ENCODE measurements around the gene UNC5A.

Gene UNC5A

GRCh38 chr5:176844281-176844680 is 33.9 kb downstream of the UNC5A start:
- no peak overlapping the region for H3K9ac ChIP-seq (ENCODE audit: low read length in 5 of 5)
- H3K27ac ChIP-seq (ENCODE audit: low read depth, low read length): no peak overlapping the region
- H3K4me1 ChIP-seq (ENCODE audit: control insufficient read depth in 5 of 5, insufficient read depth in 5 of 5, low read length in 5 of 5): no peaks in the 10 kb centered on the region
- no peak overlapping the region for H3K4me3 ChIP-seq (ENCODE audit: low read depth in 1 of 5, low read length in 5 of 5)
- H3K9me3 ChIP-seq (ENCODE audit: control insufficient read depth in 5 of 5, low read length in 5 of 5): peaks cover 0 to 2% (median 0%) of the 10 kb centered on the region in 5 donors
- peaks cover 33 to 62% (median 51%) of the 10 kb centered on the region in 5 donors for H3K27me3 ChIP-seq (ENCODE audit: control insufficient read depth in 5 of 5, insufficient read depth in 4 of 5, low read length in 5 of 5)
- no peaks in the 10 kb centered on the region for H3K36me3 ChIP-seq (ENCODE audit: control insufficient read depth in 5 of 5, insufficient read depth in 5 of 5, low read length in 5 of 5)

- no peaks in the 10 kb centered on the region for H3K4me1 ChIP-seq (ENCODE audit: control insufficient read depth in 5 of 5, insufficient read depth in 5 of 5, low read length in 5 of 5)
- H3K27ac ChIP-seq (ENCODE audit: low read depth, low read length): no peak overlapping the region
- no peaks in the 10 kb centered on the region for H3K36me3 ChIP-seq (ENCODE audit: control insufficient read depth in 5 of 5, insufficient read depth in 5 of 5, low read length in 5 of 5)
- no peak overlapping the region for H3K9ac ChIP-seq (ENCODE audit: low read length in 5 of 5)
- peaks cover 35 to 62% (median 54%) of the 10 kb centered on the region in 5 donors for H3K27me3 ChIP-seq (ENCODE audit: control insufficient read depth in 5 of 5, insufficient read depth in 4 of 5, low read length in 5 of 5)
- peaks cover 0 to 2% (median 0%) of the 10 kb centered on the region in 5 donors for H3K9me3 ChIP-seq (ENCODE audit: control insufficient read depth in 5 of 5, low read length in 5 of 5)
- H3K4me3 ChIP-seq (ENCODE audit: low read depth in 1 of 5, low read length in 5 of 5): no peak overlapping the region
These were observed 34.5 kb downstream of the UNC5A start for GRCh38 chr5:176844706-176845391.

GRCh38 chr5:176845392-176845713 is 35.0 kb downstream of the UNC5A start:
- no peak overlapping the region for H3K4me3 ChIP-seq (ENCODE audit: low read depth in 1 of 5, low read length in 5 of 5)
- no peak overlapping the region for H3K9ac ChIP-seq (ENCODE audit: low read length in 5 of 5)
- H3K4me1 ChIP-seq (ENCODE audit: control insufficient read depth in 5 of 5, insufficient read depth in 5 of 5, low read length in 5 of 5): no peaks in the 10 kb centered on the region
- no peak overlapping the region for H3K27ac ChIP-seq (ENCODE audit: low read depth, low read length)
- H3K27me3 ChIP-seq (ENCODE audit: control insufficient read depth in 5 of 5, insufficient read depth in 4 of 5, low read length in 5 of 5): peaks cover 39 to 62% (median 57%) of the 10 kb centered on the region in 5 donors
- peaks cover 0 to 2% (median 0%) of the 10 kb centered on the region in 5 donors for H3K9me3 ChIP-seq (ENCODE audit: control insufficient read depth in 5 of 5, low read length in 5 of 5)
- H3K36me3 ChIP-seq (ENCODE audit: control insufficient read depth in 5 of 5, insufficient read depth in 5 of 5, low read length in 5 of 5): no peaks in the 10 kb centered on the region

GRCh38 chr5:176846335-176847140 is 36.2 kb downstream of the UNC5A start:
- H3K36me3 ChIP-seq (ENCODE audit: control insufficient read depth in 5 of 5, insufficient read depth in 5 of 5, low read length in 5 of 5): no peaks in the 10 kb centered on the region
- peaks cover 43 to 60% (median 57%) of the 10 kb centered on the region in 5 donors for H3K27me3 ChIP-seq (ENCODE audit: control insufficient read depth in 5 of 5, insufficient read depth in 4 of 5, low read length in 5 of 5)
- H3K27ac ChIP-seq (ENCODE audit: low read depth, low read length): no peak overlapping the region
- no peak overlapping the region for H3K4me3 ChIP-seq (ENCODE audit: low read depth in 1 of 5, low read length in 5 of 5)
- peaks cover 0 to 2% (median 0%) of the 10 kb centered on the region in 5 donors for H3K9me3 ChIP-seq (ENCODE audit: control insufficient read depth in 5 of 5, low read length in 5 of 5)
- no peak overlapping the region for H3K9ac ChIP-seq (ENCODE audit: low read length in 5 of 5)
- no peaks in the 10 kb centered on the region for H3K4me1 ChIP-seq (ENCODE audit: control insufficient read depth in 5 of 5, insufficient read depth in 5 of 5, low read length in 5 of 5)

- Histone ChIP-seq H3K4me3 (ENCODE audit: low read depth in 1 of 5, low read length in 5 of 5) (no peak overlapping the region), H3K36me3 (ENCODE audit: control insufficient read depth in 5 of 5, insufficient read depth in 5 of 5, low read length in 5 of 5) (no peaks in the 10 kb centered on the region), H3K9me3 (ENCODE audit: control insufficient read depth in 5 of 5, low read length in 5 of 5) (peaks cover 0 to 2% (median 0%) of the 10 kb centered on the region in 5 donors), H3K27ac (ENCODE audit: low read depth, low read length) (no peak overlapping the region), H3K27me3 (ENCODE audit: control insufficient read depth in 5 of 5, insufficient read depth in 4 of 5, low read length in 5 of 5) (peaks cover 43 to 64% (median 59%) of the 10 kb centered on the region in 5 donors), H3K4me1 (ENCODE audit: control insufficient read depth in 5 of 5, insufficient read depth in 5 of 5, low read length in 5 of 5) (peaks cover 0 to 1% (median 0%) of the 10 kb centered on the region in 5 donors), H3K9ac (ENCODE audit: low read length in 5 of 5) (no peak overlapping the region)
These were observed 36.8 kb downstream of the UNC5A start for GRCh38 chr5:176847148-176847547.

- Histone ChIP-seq H3K27ac (ENCODE audit: low read depth, low read length) (no peak overlapping the region), H3K9ac (ENCODE audit: low read length in 5 of 5) (no peak overlapping the region), H3K36me3 (ENCODE audit: control insufficient read depth in 5 of 5, insufficient read depth in 5 of 5, low read length in 5 of 5) (no peaks in the 10 kb centered on the region), H3K4me1 (ENCODE audit: control insufficient read depth in 5 of 5, insufficient read depth in 5 of 5, low read length in 5 of 5) (peaks cover 0 to 2% (median 0%) of the 10 kb centered on the region in 5 donors), H3K9me3 (ENCODE audit: control insufficient read depth in 5 of 5, low read length in 5 of 5) (peaks cover 0 to 2% (median 0%) of the 10 kb centered on the region in 5 donors), H3K4me3 (ENCODE audit: low read depth in 1 of 5, low read length in 5 of 5) (no peak overlapping the region), H3K27me3 (ENCODE audit: control insufficient read depth in 5 of 5, insufficient read depth in 4 of 5, low read length in 5 of 5) (peaks cover 43 to 64% (median 59%) of the 10 kb centered on the region in 5 donors)
These were observed 37.4 kb downstream of the UNC5A start for GRCh38 chr5:176847726-176848290.

GRCh38 chr5:176848651-176849050 is 38.3 kb downstream of the UNC5A start:
- Histone ChIP-seq H3K9ac (ENCODE audit: low read length in 5 of 5) (no peak overlapping the region), H3K36me3 (ENCODE audit: control insufficient read depth in 5 of 5, insufficient read depth in 5 of 5, low read length in 5 of 5) (no peaks in the 10 kb centered on the region), H3K27ac (ENCODE audit: low read depth, low read length) (no peak overlapping the region), H3K4me1 (ENCODE audit: control insufficient read depth in 5 of 5, insufficient read depth in 5 of 5, low read length in 5 of 5) (peaks cover 0 to 2% (median 0%) of the 10 kb centered on the region in 5 donors), H3K9me3 (ENCODE audit: control insufficient read depth in 5 of 5, low read length in 5 of 5) (peaks cover 0 to 2% (median 0%) of the 10 kb centered on the region in 5 donors), H3K4me3 (ENCODE audit: low read depth in 1 of 5, low read length in 5 of 5) (no peak overlapping the region), H3K27me3 (ENCODE audit: control insufficient read depth in 5 of 5, insufficient read depth in 4 of 5, low read length in 5 of 5) (peaks cover 46 to 61% (median 59%) of the 10 kb centered on the region in 5 donors)

GRCh38 chr5:176849611-176850227 is 39.4 kb downstream of the UNC5A start:
- no peaks in the 10 kb centered on the region for H3K36me3 ChIP-seq (ENCODE audit: control insufficient read depth in 5 of 5, insufficient read depth in 5 of 5, low read length in 5 of 5)
- H3K27ac ChIP-seq (ENCODE audit: low read depth, low read length): no peak overlapping the region
- H3K27me3 ChIP-seq (ENCODE audit: control insufficient read depth in 5 of 5, insufficient read depth in 4 of 5, low read length in 5 of 5): peaks cover 41 to 60% (median 48%) of the 10 kb centered on the region in 5 donors
- peaks cover 0 to 2% (median 0%) of the 10 kb centered on the region in 5 donors for H3K9me3 ChIP-seq (ENCODE audit: control insufficient read depth in 5 of 5, low read length in 5 of 5)
- no peak overlapping the region for H3K9ac ChIP-seq (ENCODE audit: low read length in 5 of 5)
- peaks cover 0 to 2% (median 0%) of the 10 kb centered on the region in 5 donors for H3K4me1 ChIP-seq (ENCODE audit: control insufficient read depth in 5 of 5, insufficient read depth in 5 of 5, low read length in 5 of 5)
- H3K4me3 ChIP-seq (ENCODE audit: low read depth in 1 of 5, low read length in 5 of 5): no peak overlapping the region

GRCh38 chr5:176850371-176851245 is 40.2 kb downstream of the UNC5A start:
- no peak overlapping the region for H3K9ac ChIP-seq (ENCODE audit: low read length in 5 of 5)
- peaks cover 0 to 2% (median 0%) of the 10 kb centered on the region in 5 donors for H3K4me1 ChIP-seq (ENCODE audit: control insufficient read depth in 5 of 5, insufficient read depth in 5 of 5, low read length in 5 of 5)
- H3K9me3 ChIP-seq (ENCODE audit: control insufficient read depth in 5 of 5, low read length in 5 of 5): peaks cover 0 to 2% (median 0%) of the 10 kb centered on the region in 5 donors
- no peak overlapping the region for H3K27ac ChIP-seq (ENCODE audit: low read depth, low read length)
- peaks cover 34 to 54% (median 41%) of the 10 kb centered on the region in 5 donors for H3K27me3 ChIP-seq (ENCODE audit: control insufficient read depth in 5 of 5, insufficient read depth in 4 of 5, low read length in 5 of 5)
- no peaks in the 10 kb centered on the region for H3K36me3 ChIP-seq (ENCODE audit: control insufficient read depth in 5 of 5, insufficient read depth in 5 of 5, low read length in 5 of 5)
- H3K4me3 ChIP-seq (ENCODE audit: low read depth in 1 of 5, low read length in 5 of 5): no peak overlapping the region
